HepG2 (cell line): ENCODE measurements around the gene TEAD1. TPM values are rescaled to one million over a fixed set of nuclear protein-coding genes. Genes with fewer than 3 reads are reported as not detected.

Experiments
- ATAC-seq: fragments of 200-7000 bp; cut with Tn5 transposase; 3 replicates; pipeline ENCODE4 v1.9.1; 2020; ENCODE audit warnings: mild to moderate bottlenecking, moderate library complexity
- BruUV-seq: library from RNA; stranded (reverse); fragments of 400-500 nt; replicated peaks from 2 replicates; lab custom pipeline; 2021; lab: Mats Ljungman, UMichigan
- CTCF ChIA-PET: fragments of 300-600 bp; formaldehyde crosslinking; extraction: SDS; loops from one replicate; lab custom pipeline; 2021; ENCODE audit warnings: low total read pairs, inconsistent platforms, low intra/inter-chr PET ratio; lab: Yijun Ruan, JAX
- POLR2A ChIA-PET: fragments of 350-600 bp; sonication (Branson Sonifier 250); formaldehyde crosslinking; loops from one replicate; lab custom pipeline; 2020; ENCODE audit warnings: antibody characterized with exemption, inconsistent platforms; lab: Yijun Ruan, JAX
- DNase-seq: peaks from one replicate; pipeline ENCODE4 v3.0.0-alpha.2; 2015; ENCODE audit warnings: low spot score
- FAIRE-seq: peaks from 3 replicates; lab custom pipeline; 2011; peaks lifted over from hg19 to GRCh38; lab: Jason Lieb, UNC
- H2AFZ ChIP-seq: one replicate; pipeline ENCODE4 v1.6.1; 2011; ENCODE audit warnings: low read length, inconsistent platforms
- H3K27ac ChIP-seq: fragments of 300-600 bp; 3 replicates; pipeline ENCODE4 v1.8.0; 2011; ENCODE audit warnings: mixed run types, mild to moderate bottlenecking, mixed read lengths, low read length, inconsistent platforms; ENCODE audit not compliant: insufficient read depth; ENCODE audit errors: extremely low read length
- H3K27me3 ChIP-seq, 2 experiments: fragments of 200-600 bp in 1 of 2; 2 replicates in 1 of 2; 3 replicates in 1 of 2; pipeline versions ENCODE4 v1.6.0 to v1.8.0; 2011; ENCODE audit warnings: low read length in 2 of 2, mild to moderate bottlenecking in 2 of 2, moderate library complexity in 2 of 2, inconsistent platforms in 1 of 2; ENCODE audit not compliant: insufficient read depth in 2 of 2, control insufficient read depth in 1 of 2
- H3K36me3 ChIP-seq, 2 experiments: fragments of 200-600 bp in 1 of 2; replicated peaks in 1 of 2; 2 replicates in 1 of 2; 3 replicates in 1 of 2; pipeline versions ENCODE4 v1.5.1 to v1.8.0; 2011; ENCODE audit warnings: low read length in 2 of 2, inconsistent platforms in 1 of 2; ENCODE audit not compliant: insufficient read depth in 2 of 2, control insufficient read depth in 1 of 2
- H3K4me1 ChIP-seq: 2 replicates; pipeline ENCODE4 v1.5.1; 2012; ENCODE audit warnings: low read length, inconsistent platforms; ENCODE audit not compliant: insufficient read depth
- H3K4me2 ChIP-seq: 2 replicates; pipeline ENCODE4 v1.6.0; 2011; ENCODE audit warnings: low read depth, low read length, inconsistent platforms
- H3K4me3 ChIP-seq, 3 experiments: fragments of 200-600 bp in 1 of 3; sonication (generic), shearing (Covaris generic) in 1 of 3; replicated peaks in 1 of 3; 2 replicates each; pipeline ENCODE4 v1.5.1; 2011 to 2016; ENCODE audit warnings: low read length in 3 of 3, inconsistent platforms in 2 of 3, low read depth in 2 of 3, mild to moderate bottlenecking in 2 of 3, control low read depth in 1 of 3, mixed read lengths in 1 of 3; ENCODE audit not compliant: insufficient read depth in 1 of 3
- H3K79me2 ChIP-seq: one replicate; pipeline ENCODE4 v1.6.1; 2011; ENCODE audit warnings: low read length, inconsistent platforms; ENCODE audit not compliant: insufficient read depth
- H3K9ac ChIP-seq: 2 replicates; pipeline ENCODE4 v1.6.0; 2011; ENCODE audit warnings: mild to moderate bottlenecking, low read depth, low read length, inconsistent platforms; ENCODE audit not compliant: insufficient read depth
- H3K9me3 ChIP-seq: 2 replicates; pipeline ENCODE4 v1.5.1; 2012; ENCODE audit warnings: mild to moderate bottlenecking, low read length
- H4K20me1 ChIP-seq: 2 replicates; pipeline ENCODE4 v1.6.0; 2011; ENCODE audit warnings: inconsistent platforms, mild to moderate bottlenecking, low read length, moderate library complexity; ENCODE audit not compliant: insufficient read depth
- ATF7-NPFF ChIP-seq: sonication (generic); formaldehyde crosslinking; IDR thresholded peaks from 2 replicates; pipeline ENCODE4 v1.8.1; 2023; ENCODE audit warnings: mild to moderate bottlenecking, low read depth, missing genetic modification reagents, moderate library complexity
- CENPT ChIP-seq: sonication (generic); formaldehyde crosslinking; IDR thresholded peaks from 2 replicates; pipeline ENCODE4 v1.8.0; 2022; ENCODE audit warnings: low read depth, mild to moderate bottlenecking, moderate library complexity, missing genetic modification reagents
- CHD4 ChIP-seq: fragments of 200-600 bp; sonication (generic); IDR thresholded peaks from 2 replicates; pipeline ENCODE4 v1.7.0; 2017; ENCODE audit warnings: mild to moderate bottlenecking, low read length, borderline replicate concordance
- CREB1 ChIP-seq, 2 experiments: fragments of 450-650 bp in 1 of 2; IDR thresholded peaks; 2 replicates each; pipeline ENCODE4 v1.6.1; 2016 to 2017; ENCODE audit warnings: control low read depth in 1 of 2, mild to moderate bottlenecking in 1 of 2, missing compliant biosample characterization in 1 of 2, missing genetic modification characterization in 1 of 2
- HBP1 ChIP-seq: IDR thresholded peaks from 2 replicates; pipeline ENCODE4 v1.6.1; 2016; ENCODE audit warnings: low read depth, control low read depth
- ISL2 ChIP-seq: sonication (generic); formaldehyde crosslinking; IDR thresholded peaks from 2 replicates; pipeline ENCODE4 v1.5.0; 2020; ENCODE audit warnings: missing genetic modification reagents
- MAF1 ChIP-seq: sonication (generic); formaldehyde crosslinking; IDR thresholded peaks from 2 replicates; pipeline ENCODE4 v1.5.0; 2020; ENCODE audit warnings: missing genetic modification reagents, borderline replicate concordance
- RFX5 ChIP-seq: IDR thresholded peaks from 2 replicates; pipeline ENCODE4 v1.6.1; 2011; ENCODE audit warnings: low read depth, low read length, improper control_type of control experiment
- SAP130 ChIP-seq: IDR thresholded peaks from 2 replicates; pipeline ENCODE4 v1.6.1; 2016; ENCODE audit warnings: low read depth
- ZBTB1 ChIP-seq: sonication (generic); formaldehyde crosslinking; IDR thresholded peaks from 2 replicates; pipeline ENCODE4 v1.4.0; 2020; ENCODE audit warnings: missing genetic modification reagents, borderline replicate concordance
- ZFP1 ChIP-seq: IDR thresholded peaks from 2 replicates; pipeline ENCODE4 v1.6.1; 2016
- ZNF121 ChIP-seq: sonication (generic); formaldehyde crosslinking; IDR thresholded peaks from 2 replicates; pipeline ENCODE4 v1.5.0; 2020; ENCODE audit warnings: mild to moderate bottlenecking, missing genetic modification reagents
- WGBS: methylation state at CpG from one replicate; pipeline ENCODE4 v1.1.6; 2017; ENCODE audit warnings: low lambda C conversion rate; 5-methylcytosine and 5-hydroxymethylcytosine counted together
- in situ Hi-C: cut with HindIII; loops from 2 replicates; pipeline ENCODE4 v1.10.0; 2017; ENCODE audit warnings: low pct_unique_long_range_greater_than_20kb; ENCODE audit not compliant: extremely low pct_ligation_motif_present
- intact Hi-C: fragments of 100-400 bp; cut with micrococcal nuclease; formaldehyde crosslinking; loops from one replicate; pipeline ENCODE4 v1.10.0; 2022; ENCODE audit not compliant: unreplicated experiment
- polyA plus RNA-seq, 8 experiments: library from polyadenylated mRNA; depleted of rRNA in 3 of 8; stranded (reverse) in 7 of 8; unstranded in 1 of 8; fragments of >200 nt; fragmentation: Illumina TruSeq in 4 of 8; extraction: Trizol in 4 of 8; gene quantifications; 2 replicates each; pipeline versions ENCODE4 v1.2.1 to v1.2.3, GENCODE V29; 2011 to 2016; ENCODE audit warnings: low read depth in 4 of 8, missing spikeins in 1 of 8, mixed read lengths in 1 of 8; ENCODE audit not compliant: insufficient read depth in 1 of 8
- total RNA-seq, 5 experiments: library from RNA; depleted of rRNA; stranded (reverse); fragments of >200 nt; fragmentation: Illumina TruSeq; extraction: Trizol; gene quantifications; 2 replicates each; pipeline ENCODE4 v1.2.3, GENCODE V29; 2016; ENCODE audit warnings: low read depth in 1 of 5
- TF ChIP-seq, protein P1 (sequence below): sonication (generic); formaldehyde crosslinking; IDR thresholded peaks from 2 replicates; pipeline ENCODE4 v1.4.0; 2020; ENCODE audit warnings: missing genetic modification reagents, mild to moderate bottlenecking, borderline replicate concordance

The TEAD1 gene
- total and polyA plus RNA-seq, 2 of the 13 experiments (the other 11 are each of a cell fraction or from before 2014, with no cell fraction given) = 20.1 to 30.5 TPM

DNA sequence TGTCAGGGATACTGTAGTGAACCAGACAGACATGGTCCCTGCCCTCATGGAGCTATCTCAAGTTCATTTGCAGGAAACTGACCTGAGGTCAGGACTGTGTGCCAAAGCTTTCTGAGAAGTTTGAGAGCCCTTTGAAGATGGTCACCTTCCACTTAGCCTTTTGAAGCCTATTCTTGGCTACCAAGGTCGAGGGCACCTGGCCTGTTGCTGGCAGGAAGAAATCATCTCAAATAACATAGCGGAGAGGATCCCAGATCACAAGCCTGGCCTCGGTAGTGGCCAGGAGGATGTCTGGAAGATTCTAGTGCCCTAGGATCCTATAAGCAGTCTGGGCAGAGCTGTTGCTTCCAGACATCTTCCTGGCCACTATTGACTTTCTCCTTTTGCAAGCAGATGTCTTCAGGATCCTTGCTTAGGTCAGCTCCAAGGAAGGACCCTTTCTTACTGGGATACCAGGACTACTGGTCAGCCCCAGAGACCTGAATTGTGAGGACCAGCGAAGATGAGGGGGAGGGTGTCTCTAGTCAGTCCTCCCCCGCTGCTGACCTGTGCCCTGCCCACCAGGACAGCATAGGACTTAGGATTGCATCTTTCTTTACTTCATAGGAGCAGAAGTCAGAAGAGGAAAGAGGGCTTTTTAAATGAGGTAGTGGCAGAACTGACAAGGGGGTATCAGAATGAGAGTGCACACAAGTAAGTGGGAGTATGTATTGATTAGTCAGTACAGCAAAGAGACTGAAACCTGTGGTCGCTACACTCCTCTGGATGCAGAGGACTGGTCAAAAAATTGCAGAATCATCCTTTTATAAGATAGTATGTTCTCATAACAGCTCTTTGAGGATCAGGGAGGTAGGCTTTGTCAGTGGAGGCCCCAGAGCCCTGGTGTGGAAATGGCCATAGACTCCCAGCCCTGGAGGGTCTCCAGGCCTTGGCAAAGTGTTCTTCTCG is 94.8 kb downstream of the TEAD1 start:
- Histone ChIP-seq H4K20me1 (no peaks in the 10 kb centered on the region), H3K4me2 (no peak overlapping the region), H3K4me1 (peaks cover 26% of the 10 kb centered on the region), H3K27ac (no peak overlapping the region), H3K9me3 (no peaks in the 10 kb centered on the region), H3K36me3 (peaks cover 7 to 43% of the 10 kb centered on the region in 2 experiments; a peak in 4 of 5 replicates), H3K79me2 (peaks cover 22% of the 10 kb centered on the region), H3K4me3 (no peak overlapping the region), H3K27me3 (no peaks in the 10 kb centered on the region), H2AFZ (no peak overlapping the region), H3K9ac (no peak overlapping the region)
- intact Hi-C loops (loop anchor here (10.0 kb wide), 2 partner anchors 56 to 116 kb away; no protein-coding TSS in a partner anchor), in situ Hi-C loops (no loop called here)
- WGBS = 100% methylated on average over 7 of the region's 7 CpGs
- no peak for ATAC-seq
- ChIA-PET POLR2A (interaction anchor here (0.8 to 1.9 kb wide), 2 partner anchors 34 to 59 kb away, joined by 3 to 4 read pairs; no protein-coding TSS in a partner anchor), CTCF (no interaction called here)
- TF ChIP-seq ATF7-NPFF (CRISPR knock-in tag) (no peak), SAP130 (CRISPR knock-in tag) (no peak), MAF1 (CRISPR knock-in tag) (no peak), ZFP1 (CRISPR knock-in tag) (no peak), RFX5 (no peak), HBP1 (no peak), CREB1 (IDR thresholded peaks at IDR 0.05) (no peak), CREB1 (CRISPR knock-in tag; IDR thresholded peaks at IDR 0.05) (no peak), ZBTB1 (no peak), CHD4 (no peak), ZNF121 (CRISPR knock-in tag) (no peak), CENPT (CRISPR knock-in tag) (no peak), ISL2 (CRISPR knock-in tag) (no peak)
- TF ChIP-seq, protein P1, sequence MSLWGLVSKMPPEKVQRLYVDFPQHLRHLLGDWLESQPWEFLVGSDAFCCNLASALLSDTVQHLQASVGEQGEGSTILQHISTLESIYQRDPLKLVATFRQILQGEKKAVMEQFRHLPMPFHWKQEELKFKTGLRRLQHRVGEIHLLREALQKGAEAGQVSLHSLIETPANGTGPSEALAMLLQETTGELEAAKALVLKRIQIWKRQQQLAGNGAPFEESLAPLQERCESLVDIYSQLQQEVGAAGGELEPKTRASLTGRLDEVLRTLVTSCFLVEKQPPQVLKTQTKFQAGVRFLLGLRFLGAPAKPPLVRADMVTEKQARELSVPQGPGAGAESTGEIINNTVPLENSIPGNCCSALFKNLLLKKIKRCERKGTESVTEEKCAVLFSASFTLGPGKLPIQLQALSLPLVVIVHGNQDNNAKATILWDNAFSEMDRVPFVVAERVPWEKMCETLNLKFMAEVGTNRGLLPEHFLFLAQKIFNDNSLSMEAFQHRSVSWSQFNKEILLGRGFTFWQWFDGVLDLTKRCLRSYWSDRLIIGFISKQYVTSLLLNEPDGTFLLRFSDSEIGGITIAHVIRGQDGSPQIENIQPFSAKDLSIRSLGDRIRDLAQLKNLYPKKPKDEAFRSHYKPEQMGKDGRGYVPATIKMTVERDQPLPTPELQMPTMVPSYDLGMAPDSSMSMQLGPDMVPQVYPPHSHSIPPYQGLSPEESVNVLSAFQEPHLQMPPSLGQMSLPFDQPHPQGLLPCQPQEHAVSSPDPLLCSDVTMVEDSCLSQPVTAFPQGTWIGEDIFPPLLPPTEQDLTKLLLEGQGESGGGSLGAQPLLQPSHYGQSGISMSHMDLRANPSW = no peak
- FAIRE-seq = no peak
- no TSS peak for BruUV-seq
- no peak for DNase-seq
